ENCODE measurements around the gene ZNF750.

ZNF750 gene

DNA sequence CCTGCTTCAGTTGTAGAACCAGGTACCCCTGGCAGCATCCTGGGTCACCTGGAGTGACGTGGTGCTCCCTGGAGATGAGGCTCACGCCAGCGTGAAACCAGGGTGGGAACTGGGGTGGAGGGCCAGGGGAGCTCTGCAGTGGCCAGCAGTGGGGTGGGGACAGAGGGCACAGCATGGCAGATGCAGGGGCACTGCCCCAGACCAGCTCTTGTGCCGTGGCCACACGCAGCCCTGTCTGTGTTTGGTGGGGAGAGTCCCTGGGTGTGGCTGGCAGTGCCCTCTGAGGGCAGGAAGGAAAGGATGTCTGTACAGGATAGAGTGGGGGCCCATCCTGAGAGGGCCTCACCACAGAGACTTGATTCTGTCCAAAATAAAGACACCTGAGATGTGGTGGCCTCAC is 24.5 kb downstream of the ZNF750 start:
- in situ Hi-C loops (cut with HindIII; ENCODE audit: low sequenced_read_pairs), result no loop called here

DNA sequence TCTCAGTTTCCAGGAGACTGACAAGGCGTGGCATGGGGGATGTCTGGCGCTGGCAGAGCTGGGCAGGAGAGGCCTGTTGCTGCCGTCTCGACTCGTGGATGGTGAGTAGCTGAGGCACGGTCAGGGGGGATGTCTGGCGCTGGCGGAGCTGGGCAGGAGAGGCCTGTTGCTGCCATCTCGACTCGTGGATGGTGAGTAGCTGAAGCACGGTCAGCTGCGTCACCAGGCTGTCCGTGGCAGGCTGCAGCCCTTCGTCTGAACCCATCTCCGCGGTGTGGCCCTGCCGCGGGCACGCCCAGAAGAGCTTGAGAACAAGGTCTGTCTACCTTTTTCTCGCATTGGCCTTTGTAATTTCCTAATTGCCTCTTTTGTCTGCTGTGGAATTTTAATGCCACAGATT is 25.0 kb downstream of the ZNF750 start:
- in situ Hi-C loops (cut with HindIII; ENCODE audit: low sequenced_read_pairs), result no loop called here

DNA sequence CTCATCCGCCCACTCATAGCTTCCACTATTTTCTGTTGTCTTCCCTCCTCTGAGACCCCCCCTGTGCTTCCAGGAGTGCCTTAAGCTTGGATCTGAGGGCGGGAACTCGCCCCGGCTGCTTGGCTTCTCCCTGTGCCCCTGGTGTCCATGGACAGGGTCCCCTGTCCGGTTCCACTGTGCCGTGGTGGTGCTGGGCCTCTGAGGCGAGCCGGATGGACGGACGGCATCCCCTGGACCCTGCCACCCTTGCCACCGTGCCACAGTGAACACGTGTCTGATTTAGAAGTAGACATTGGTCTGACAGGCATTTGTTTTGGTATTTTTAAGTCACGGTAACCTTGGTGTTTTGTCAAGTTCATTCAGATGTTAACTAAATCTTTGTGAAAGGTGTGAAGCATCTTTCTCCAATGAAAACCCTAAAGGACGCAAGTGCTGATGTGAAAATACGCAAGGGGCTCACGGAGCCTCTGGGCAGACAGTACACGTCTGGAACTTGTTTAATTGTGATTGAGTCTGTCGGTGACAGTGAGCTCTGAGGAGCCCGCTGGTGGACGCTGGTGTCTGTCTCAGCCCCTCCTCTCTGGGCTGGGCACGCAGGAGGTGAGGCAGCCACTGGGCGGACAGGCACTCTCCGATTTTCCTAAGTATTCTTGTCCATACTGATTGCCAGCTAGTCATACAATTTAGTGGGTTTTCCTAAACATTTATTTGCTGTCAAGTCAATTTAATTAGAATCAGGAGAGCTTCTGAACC is 26.3 kb downstream of the ZNF750 start:
- in situ Hi-C loops (cut with HindIII; ENCODE audit: low sequenced_read_pairs), result no loop called here

DNA sequence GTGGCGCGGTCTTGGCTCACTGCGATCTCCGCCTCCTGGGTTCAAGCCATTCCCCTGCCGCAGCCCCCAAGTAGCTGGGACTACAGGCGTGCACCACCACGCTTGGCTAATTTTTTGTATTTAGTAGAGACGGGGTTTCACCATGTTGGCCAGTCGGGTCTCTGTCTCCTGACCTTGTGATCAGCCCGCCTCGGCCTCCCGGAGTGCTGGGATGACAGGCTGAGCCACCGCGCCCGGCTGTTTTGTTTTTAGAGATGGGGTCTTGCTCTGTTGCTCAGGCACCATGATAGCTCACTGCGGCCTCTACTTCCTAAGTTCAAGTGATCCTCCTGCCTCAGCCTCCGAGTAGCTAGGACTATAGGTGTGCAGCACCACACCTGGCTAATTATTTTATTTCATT is 27.2 kb downstream of the ZNF750 start:
- in situ Hi-C loops (cut with HindIII; ENCODE audit: low sequenced_read_pairs), result no loop called here

DNA sequence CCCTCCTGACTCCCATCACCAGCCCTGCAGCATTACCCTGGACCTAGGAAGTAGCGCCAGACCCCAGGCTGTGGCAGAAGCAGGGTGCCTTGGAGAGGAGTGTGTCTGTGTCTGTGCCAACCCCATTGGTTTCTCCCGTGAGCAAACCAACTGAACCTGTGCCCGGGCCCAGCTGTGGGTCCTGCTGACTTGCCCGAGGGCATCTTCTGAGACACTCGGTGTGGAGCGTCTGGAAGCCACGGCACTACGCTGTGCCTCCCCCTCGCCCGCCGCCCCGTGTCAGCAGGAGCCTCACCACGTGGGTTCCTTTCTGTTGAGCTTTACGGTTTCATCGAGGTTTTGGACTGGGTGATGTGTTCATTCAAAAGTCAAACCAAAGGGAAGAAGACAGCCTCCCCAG is 27.8 kb downstream of the ZNF750 start:
- in situ Hi-C loops (cut with HindIII; ENCODE audit: low sequenced_read_pairs), result no loop called here

DNA sequence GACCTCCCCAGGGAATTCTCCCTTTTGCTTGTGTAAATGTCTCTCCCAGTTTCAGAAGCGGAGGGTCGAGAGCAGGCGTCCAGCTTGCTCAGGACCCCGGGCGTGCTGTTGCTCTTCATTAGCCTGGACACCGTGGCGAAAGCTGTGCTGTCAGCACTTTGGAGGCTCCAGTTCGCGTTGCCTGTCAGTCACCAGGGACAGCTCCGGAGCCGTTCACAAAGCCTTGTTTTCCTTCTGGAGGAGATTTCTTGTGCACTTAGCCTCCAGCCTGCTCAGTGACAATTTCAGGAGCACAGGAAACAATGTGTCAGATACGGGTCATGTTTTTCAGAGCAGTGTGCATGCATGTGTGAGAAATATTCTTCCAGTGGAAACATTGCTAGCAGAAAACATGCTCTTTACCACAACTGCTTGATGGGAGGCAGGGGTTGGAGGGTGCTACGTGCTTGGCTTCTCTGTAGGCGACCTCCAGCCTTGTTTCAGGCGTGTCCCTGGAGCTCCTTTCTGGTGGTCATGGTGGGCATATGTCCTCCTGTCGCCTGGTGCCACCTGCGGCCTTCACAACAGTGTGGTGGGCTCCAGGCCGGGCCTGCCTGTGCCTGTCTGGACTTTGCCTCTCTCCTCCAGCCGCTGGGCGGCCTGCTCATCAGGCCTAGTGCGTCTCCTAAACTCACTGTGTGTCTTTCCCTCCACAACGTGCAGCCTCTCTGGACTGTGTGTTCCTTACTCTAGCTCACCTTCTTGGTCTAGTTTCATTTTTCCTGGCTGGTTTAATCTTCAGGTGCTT is 29.0 kb downstream of the ZNF750 start:
- in situ Hi-C loops (cut with HindIII; ENCODE audit: low sequenced_read_pairs), result no loop called here

DNA sequence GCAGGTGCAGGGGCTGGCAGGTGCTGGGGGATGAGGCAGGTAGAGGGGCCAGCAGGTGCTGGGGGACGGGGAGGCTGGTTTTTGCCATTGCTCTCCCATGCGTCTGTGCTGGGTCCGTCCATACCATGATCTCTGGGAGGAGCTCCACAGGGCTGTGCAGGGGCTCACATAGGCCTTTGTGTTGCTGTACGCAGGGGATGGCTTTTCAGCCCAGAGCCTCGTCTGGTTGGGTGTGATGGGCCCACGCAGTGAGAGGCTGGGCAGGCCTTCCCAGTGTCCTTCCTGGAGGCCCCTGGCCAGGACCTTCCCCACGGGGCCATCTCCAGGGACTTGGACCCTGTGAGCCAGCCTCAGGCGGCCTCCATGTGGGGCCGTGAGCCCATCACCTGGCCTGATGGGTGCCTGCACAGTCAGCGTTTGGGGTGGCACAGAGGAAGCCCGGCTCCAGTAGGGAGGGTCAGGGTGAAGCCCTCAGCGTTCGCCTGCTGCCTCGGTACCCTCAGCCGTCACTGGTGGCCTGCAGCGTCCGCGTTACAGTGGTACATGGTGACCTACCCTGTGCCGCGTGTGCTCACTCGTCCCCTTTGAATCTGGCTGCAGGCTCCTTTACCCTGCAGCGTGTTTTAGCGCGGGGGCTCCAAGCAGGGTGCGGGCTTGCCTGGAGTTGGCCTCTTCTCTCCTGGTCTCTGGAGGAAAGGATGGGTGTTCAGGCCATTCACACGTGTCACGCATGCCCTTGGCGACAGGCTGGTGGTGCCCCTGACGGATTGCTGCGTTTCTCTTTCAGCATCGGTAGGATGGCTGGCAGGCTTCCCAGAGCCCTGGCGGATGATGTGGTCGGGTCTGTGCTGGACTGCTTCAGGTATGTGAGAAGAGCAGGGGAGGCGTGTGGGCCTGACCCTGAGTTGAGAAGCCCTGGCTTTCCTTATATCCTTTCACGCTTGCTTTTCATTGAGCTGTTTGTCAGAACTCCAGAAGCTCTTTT is 30.6 kb downstream of the ZNF750 start:
- in situ Hi-C loops (cut with HindIII; ENCODE audit: low sequenced_read_pairs), result no loop called here

DNA sequence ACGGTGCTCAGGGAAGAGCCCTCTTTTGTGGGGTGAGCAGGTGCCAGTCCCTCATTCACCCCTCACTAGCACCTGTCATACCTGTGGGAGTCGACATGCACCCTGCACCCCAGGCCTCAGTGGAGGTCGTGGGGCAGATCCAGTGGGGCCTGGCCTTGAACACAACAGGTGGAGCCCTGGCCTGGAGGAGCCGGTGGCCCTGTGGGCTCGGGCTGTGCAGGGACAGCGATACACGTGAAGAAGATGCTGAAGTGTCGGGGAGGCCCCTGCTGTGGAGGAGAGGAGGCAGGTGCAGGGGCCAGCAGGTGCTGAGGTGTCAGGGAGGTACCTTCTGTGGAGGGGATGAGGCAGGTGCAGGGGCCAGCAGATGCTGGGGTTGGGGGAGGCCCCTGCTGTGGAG is 31.8 kb downstream of the ZNF750 start:
- in situ Hi-C loops (cut with HindIII; ENCODE audit: low sequenced_read_pairs), result no loop called here

DNA sequence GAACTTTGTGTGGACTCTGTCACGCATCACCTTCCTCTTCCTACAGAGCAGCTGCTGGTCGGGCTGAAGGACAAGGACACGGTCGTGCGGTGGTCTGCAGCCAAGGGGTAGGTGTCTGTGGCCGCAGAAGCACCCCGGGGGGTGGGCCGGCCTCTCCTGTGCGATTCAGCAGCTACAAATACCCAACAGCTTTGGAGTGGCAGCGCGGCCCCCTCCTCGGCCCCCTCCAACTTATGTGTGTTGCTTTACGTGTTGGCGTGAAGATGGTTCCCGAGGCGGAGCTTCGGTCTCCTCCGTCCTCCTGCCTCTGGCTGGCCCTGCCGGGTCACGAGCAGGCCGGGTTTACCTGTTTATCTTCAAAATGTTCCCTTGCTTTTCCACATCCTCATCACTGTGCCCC is 32.3 kb downstream of the ZNF750 start:
- in situ Hi-C loops (cut with HindIII; ENCODE audit: low sequenced_read_pairs), result no loop called here

DNA sequence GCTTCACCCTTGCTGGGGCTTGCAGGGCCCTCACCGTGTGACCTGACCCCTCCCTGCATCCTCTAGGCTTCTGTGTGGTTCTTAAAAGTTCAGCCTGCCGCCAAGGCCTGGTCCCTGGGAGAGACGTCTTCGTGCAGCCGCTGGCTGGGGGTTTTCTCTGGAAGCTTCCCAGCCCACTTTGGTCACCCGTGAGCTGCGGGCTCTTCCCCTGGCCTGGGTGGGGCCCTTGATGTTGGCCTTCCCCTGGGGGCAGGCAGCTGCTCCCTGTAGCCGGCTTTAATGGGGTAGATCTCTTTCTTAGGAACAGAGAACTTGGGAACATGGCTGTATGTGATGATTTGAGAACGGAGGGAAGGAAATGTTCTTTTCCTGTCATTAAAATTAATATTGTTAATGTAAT is 32.7 kb downstream of the ZNF750 start:
- in situ Hi-C loops (cut with HindIII; ENCODE audit: low sequenced_read_pairs), result no loop called here

DNA sequence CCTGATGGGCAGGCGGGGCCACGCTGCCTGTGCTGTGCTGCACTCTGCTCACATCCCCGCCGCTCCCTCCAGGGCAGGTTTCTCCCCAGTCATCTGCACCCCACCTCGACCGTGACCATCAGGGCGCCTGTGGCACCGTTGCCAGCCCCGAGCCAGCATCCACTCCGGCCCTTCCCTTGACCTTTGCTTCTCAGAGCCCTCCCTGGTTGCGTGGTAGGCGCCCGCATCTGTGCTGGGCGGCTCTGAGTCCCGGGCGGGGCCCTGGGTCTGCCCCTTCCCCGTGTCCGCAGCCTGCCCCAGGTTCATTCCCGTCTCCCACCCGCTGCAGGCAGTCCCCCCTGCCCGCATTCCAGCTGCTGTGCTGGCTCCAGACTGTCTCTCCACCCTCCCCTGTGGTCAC is 33.2 kb downstream of the ZNF750 start:
- in situ Hi-C loops (cut with HindIII; ENCODE audit: low sequenced_read_pairs), result no loop called here

DNA sequence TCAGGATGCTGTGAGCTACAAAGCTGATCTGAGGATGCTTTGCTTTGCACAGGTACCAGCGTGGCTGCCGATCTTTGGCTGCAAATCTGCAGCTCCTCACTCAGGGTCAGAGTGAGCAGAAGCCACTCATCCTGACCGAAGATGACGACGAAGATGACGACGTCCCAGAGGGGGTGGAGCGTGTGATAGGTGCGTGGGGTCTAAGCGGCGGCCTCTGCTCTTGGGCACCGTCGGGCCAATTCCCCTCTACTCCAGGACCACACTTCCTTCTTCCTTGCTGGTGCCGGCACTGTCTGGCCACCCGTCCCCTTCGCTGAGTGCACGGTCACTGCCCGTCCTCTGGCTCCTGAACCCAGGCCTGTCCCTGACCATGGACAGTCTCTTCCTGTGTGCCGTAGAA is 34.0 kb downstream of the ZNF750 start:
- in situ Hi-C loops (cut with HindIII; ENCODE audit: low sequenced_read_pairs), result no loop called here

DNA sequence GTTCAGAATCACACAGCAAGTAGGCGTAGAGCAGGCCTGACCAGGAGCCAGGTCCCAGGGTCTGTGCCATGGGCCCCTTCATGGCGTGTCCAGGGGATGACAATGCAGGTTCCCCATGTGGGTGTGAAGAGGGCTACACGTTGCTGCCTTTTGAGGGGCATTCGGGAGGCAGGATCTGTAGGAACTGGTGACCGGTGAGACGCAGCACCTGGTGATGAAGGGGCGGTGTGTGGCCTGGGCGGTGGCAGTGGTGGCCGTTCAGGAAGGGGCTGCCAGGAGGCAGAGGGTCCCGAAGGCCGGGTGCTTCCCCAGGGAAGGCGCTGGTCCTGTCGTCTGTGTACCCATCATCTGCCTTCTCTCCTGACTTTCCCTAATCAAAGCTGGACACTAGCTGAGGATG is 34.6 kb downstream of the ZNF750 start:
- in situ Hi-C loops (cut with HindIII; ENCODE audit: low sequenced_read_pairs), result no loop called here

DNA sequence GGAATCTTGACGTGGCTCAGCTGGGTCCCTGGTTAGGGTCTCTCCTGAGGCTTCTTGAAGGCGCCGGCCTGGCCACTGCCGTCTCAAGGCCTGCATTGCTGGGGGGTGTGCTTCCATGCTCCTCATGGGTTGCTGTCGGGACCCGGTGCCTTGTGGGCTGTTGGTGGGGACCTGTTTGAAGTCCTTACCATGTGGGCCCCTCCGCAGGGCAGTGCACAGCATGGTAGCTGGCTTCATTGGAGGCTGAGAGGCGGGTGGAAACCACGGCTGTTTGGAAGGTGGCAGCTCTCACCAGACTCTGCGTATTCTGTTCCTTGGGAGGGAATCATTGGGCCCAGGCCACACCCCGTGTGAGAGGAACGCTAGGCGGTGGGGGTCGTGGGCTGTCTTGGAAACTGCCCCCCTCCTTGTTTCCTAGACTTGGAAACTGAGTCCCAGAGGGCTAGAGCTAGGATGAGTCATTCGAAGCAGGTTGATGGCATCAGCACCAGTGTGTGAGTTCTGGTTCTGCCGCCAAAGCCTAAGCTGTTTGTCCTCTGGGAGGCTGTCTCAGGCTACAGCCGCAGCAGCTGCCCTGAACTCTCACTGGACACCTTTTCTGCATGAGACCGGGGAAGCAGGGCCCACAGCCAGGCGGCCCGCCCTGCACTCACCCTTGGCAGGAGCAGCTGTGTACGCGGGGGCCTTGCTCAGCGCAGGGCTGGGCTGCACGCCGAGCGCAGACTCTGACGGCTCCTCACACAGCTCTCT is 35.2 kb downstream of the ZNF750 start:
- in situ Hi-C loops (cut with HindIII; ENCODE audit: low sequenced_read_pairs), result no loop called here

DNA sequence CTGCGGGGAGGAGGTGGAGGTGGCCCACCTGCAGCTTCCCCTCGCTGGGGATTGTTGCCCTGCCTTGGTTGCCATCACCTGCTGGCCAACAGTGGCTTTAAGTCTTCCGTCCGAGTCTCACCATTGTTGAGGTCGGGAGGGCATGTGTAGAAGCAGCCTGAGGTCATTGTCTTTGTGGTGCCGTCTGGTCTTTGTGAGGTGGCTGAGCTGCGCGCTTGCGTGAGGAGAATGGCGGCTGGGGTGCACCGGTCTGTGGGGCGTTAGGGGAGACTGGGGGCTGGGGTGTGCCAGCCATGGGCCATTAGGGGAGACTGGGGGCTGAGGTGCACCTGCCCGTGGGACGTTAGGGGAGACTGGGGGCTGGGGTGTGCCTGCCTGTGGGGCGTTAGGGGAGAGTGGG is 36.2 kb downstream of the ZNF750 start:
- in situ Hi-C loops (cut with HindIII; ENCODE audit: low sequenced_read_pairs), result no loop called here

DNA sequence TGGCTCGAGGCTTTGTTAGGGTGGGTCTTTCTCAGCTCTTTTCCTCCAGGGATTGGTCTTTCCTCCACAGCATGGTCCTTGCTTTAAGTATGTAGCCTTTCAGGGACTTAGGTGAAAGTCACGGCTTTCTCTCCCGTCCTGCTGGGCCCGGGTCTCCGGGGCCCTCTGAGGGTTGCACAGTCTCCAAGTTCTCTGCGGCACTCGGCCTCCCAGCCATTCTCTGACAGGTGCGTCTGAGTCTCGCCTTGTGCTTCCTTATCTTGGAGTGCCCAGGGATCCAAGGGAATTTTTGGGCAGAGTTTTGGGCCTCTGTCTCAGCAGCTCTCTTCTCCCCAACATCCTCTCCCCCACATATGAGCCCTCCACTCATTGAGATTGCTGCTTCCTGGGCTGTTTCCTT is 36.6 kb downstream of the ZNF750 start:
- in situ Hi-C loops (cut with HindIII; ENCODE audit: low sequenced_read_pairs), result no loop called here

DNA sequence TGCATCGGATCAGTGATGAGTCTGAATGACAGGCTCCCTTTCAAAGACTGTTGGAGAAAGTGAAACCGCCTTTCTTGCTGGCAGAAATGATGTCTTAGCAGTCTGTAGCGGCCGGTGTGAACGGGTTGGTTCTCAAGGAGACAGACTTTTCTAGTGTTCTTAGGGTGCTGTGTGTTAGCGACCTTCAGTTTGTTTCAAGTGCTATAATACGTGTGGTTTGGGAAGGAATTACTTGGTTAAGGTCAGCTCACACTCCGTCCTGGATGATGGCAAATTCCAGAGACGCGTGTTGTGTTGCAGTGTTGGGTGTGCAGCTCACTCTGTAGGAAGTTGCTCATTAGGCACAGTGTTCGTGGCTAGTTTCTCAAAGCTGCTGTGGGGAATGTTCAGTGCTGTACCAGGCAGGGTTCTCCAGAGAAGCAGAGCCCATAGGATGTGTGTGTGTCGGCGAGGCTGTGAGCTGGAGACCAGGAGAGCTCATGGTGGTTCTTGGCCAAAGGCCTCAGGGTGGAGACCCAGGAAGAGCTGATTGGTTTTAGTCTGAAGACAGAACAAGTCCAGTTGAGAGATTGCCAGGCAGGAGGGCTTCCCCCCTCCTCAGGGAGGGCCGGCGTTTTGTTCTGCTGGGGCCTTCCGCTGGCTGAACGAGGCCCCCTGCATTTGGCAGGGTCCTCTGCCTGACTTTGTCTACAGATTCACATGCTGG is 37.6 kb downstream of the ZNF750 start:
- in situ Hi-C loops (cut with HindIII; ENCODE audit: low sequenced_read_pairs), result no loop called here

DNA sequence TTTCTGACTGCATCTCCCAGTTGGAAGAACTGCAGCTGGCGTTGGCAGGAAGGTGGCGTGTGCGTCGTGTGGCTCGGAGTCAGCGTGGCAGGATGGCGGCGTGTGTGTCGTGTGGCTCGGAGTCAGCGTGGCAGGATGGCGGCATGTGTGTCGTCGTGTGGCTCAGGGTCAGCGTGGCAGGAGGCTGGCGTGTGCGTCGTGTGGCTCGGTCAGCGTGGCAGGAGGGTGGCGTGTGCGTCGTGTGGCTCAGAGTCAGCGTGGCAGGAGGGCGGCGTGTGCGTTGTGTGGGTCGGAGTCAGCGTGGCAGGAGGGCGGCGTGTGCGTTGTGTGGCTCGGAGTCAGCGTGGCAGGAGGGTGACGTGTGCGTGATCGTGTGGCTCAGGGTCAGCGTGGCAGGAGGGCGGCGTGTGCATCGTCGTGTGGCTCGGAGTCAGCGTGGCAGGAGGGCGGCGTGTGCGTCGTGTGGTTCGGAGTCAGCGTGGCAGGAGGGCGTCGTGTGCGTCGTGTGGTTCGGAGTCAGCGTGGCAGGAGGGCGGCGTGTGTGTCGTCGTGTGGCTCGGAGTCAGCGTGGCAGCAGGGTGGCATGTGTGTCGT is 38.3 kb downstream of the ZNF750 start:
- in situ Hi-C loops (cut with HindIII; ENCODE audit: low sequenced_read_pairs), result no loop called here

DNA sequence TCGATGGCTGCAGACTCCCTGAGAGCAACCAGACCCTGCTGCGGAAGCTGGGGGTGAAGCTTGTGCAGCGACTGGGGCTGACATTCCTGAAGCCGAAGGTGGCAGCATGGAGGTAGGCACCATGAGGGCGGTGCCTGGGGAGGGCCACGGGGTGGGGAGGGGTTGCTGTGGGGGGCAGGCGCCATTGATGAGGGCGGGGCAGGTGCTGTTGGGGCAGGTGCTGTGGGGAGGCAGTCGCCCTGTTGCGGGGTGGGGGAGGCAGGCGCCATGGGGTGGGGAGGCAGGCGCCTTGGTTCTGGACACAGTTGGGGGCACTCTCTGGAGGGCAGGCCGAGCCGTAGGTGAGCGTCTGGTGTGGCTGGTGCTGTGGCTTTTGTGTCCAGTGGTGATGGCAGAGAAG is 38.9 kb downstream of the ZNF750 start:
- in situ Hi-C loops (cut with HindIII; ENCODE audit: low sequenced_read_pairs), result no loop called here

DNA sequence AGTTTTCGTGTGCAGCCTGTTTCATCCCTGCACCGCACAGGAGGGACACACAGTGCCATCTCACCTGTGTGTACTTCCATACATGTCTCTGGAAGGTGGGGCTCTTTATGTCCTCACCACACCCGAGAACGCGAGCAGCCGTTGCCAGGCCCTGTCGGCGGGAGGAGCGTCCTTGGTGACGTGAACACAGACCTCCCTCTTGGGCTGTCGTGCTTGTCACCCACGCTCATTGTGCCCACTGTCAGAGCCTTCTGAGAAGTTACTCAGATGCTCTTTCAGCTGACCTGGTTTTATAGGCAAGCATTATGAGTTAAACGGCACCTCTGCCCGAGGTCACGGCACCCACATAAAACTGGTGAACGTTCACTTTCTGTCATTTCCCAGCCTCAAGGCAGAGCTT is 40.2 kb downstream of the ZNF750 start:
- in situ Hi-C loops (cut with HindIII; ENCODE audit: low sequenced_read_pairs), result no loop called here
